NCI-H1694 (cell line): ENCODE data around the gene MT1F.

Experiments used
- DNase-seq: peaks from one replicate; lab custom pipeline; 2025; lab: John Stamatoyannopoulos, UW

Gene MT1F

DNA sequence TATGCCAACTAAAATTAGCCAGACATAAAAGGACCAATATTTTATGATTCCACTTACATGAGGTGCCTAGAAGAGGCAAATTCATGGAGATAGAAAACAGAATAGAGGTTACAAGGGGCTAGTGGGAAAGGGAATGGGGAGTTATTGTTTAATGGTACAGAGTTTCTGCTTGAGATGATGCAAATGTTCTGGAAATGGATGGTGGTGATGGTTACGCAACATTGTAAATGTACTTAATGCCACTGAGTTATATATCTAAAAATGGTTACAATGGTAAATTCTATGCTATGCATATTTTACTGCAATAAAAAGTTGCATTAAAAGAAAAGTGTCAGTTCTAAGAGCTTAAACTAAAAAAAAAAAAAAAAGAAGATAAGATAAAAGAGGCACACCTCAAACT is 42.4 kb downstream of the MT1F start:
- DNase-seq, result no peak

GRCh38 chr16:56700631-56701030 is 42.9 kb downstream of the MT1F start:
- DNase-seq, result no peak

GRCh38 chr16:56701534-56701933 is 43.8 kb downstream of the MT1F start:
- DNase-seq, result no peak

DNA sequence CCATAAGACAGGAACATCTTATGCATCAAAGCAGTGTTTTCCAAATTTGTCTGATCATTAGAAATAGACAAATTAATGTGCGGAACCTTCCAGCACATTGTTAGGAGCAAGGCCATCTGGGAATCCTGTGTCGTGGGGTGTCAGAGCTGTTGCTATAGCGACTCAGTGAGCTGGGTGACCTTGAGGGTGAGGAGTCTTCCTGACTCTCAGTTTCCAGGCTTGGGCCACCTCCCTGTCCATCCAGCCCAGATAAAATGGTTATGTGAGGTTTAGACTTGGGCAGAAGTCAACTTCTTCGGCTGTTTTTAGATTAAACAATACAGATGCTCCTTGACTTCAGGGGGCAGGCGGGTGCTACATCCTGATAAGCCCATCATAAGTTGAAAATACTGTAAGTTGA is 45.1 kb downstream of the MT1F start:
- no peak for DNase-seq
